ENCODE measurements around the gene CYBC1. TPM values are rescaled to one million over a fixed set of nuclear protein-coding genes. Genes with fewer than 3 reads are reported as not detected.
A peak's percentile ranks its signal among the peaks of the same experiment; 100 is the strongest.

Gene CYBC1
- polyA plus RNA-seq, 1 experiment: 118 TPM

DNA sequence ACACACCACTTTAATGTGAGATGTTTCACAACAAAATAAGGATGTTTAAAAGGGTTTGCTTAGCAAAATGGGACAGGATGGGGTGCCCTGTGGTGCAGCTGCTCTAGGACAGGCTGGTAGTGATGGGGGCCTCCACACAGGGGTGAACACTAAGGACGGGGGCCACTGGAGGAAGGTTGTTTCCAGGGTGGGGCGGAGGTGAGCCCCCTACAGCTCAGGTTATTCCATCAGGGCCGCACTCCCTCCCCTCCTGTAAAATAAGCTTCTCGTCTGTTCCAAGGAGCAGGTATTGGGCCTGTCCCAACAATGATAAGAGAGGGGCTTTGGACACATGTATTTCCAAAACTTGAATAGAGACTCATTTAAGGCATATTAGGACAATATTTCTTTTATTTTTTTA lies 34.3 kb downstream of the CYBC1 start:
- POLR2A ChIA-PET: no interaction called here

DNA sequence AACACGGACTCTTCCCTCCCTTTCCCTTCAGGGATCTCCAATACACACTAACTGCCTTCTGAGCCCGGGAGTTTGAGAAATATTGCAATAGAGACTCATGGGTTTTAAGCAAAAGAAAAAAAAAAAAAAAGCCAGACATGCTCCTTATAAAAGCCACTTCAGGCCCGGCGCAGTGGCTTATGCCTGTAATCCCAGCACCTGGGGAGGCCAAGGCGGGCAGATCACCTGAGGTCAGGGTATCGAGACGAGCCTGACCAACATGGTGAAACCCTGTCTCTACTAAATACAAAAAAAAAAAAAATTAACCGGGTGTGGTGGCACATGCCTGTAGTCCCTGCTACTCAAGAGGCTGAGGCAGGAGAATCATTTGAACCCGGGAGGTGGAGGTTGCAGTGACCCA lies 34.8 kb downstream of the CYBC1 start:
- CTCF ChIA-PET: interaction anchor here (1.1 to 4.1 kb wide), 7 partner anchors 10 to 65 kb away, joined by 3 to 36 read pairs (median 4); partner anchors contain the start of gene TEX19
- no peak for DNase-seq (ENCODE audit: low read depth)
- TF ChIP-seq, protein P1, sequence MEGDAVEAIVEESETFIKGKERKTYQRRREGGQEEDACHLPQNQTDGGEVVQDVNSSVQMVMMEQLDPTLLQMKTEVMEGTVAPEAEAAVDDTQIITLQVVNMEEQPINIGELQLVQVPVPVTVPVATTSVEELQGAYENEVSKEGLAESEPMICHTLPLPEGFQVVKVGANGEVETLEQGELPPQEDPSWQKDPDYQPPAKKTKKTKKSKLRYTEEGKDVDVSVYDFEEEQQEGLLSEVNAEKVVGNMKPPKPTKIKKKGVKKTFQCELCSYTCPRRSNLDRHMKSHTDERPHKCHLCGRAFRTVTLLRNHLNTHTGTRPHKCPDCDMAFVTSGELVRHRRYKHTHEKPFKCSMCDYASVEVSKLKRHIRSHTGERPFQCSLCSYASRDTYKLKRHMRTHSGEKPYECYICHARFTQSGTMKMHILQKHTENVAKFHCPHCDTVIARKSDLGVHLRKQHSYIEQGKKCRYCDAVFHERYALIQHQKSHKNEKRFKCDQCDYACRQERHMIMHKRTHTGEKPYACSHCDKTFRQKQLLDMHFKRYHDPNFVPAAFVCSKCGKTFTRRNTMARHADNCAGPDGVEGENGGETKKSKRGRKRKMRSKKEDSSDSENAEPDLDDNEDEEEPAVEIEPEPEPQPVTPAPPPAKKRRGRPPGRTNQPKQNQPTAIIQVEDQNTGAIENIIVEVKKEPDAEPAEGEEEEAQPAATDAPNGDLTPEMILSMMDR (IDR thresholded peaks at IDR 0.05; ENCODE audit: insufficient read depth, low read depth, low read length): no peak
- 0 out of 2 replicates have a peak, but pooled peaks cover 1% of the 10 kb centered on the region for H3K36me3 ChIP-seq (ENCODE audit: control insufficient read depth, insufficient read depth, low read length)
- no peaks in the 10 kb centered on the region for H3K27me3 ChIP-seq (ENCODE audit: control insufficient read depth, insufficient read depth, low read length)
- no peak overlapping the region for H3K4me3 ChIP-seq (ENCODE audit: low read depth, low read length)
- POLR2A ChIA-PET: no interaction called here

More for the DNA sequence above, 34.3 kb downstream of the CYBC1 start:
- no peak for DNase-seq (ENCODE audit: low read depth)
- Histone ChIP-seq H3K36me3 (ENCODE audit: control insufficient read depth, insufficient read depth, low read length) (peaks cover 2% of the 10 kb centered on the region; the same call in 1 of the 2 replicates), H3K27me3 (ENCODE audit: control insufficient read depth, insufficient read depth, low read length) (no peaks in the 10 kb centered on the region), H3K4me3 (ENCODE audit: low read depth, low read length) (no peak overlapping the region)
- CTCF ChIA-PET: interaction anchor here (1.2 to 2.4 kb wide), 4 partner anchors 10 to 66 kb away, joined by 3 to 11 read pairs (median 5); no protein-coding TSS in a partner anchor
- TF ChIP-seq, protein P1 (IDR thresholded peaks at IDR 0.05; ENCODE audit: insufficient read depth, low read depth, low read length): no peak

DNA sequence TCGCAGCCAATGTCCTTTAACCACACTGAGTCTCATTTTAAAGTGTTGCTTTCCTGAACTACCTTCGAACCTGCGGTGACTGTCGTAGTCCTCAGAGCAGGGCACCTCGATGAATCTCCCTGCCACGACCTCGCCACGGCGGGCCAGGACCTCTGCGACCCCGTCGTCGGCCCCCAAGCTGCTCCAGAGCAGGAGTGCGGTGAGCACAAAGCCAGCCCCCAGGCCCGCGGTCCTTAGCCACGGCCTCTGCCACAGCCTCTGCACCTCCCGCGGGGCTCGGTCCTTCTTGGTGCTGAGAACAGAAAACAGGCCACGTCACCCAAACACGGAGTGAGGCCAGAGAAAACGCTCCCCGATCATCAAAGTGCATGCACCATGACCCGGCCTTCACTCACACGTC lies 35.2 kb downstream of the CYBC1 start:
- TF ChIP-seq, protein P1 (IDR thresholded peaks at IDR 0.05; ENCODE audit: insufficient read depth, low read depth, low read length): no peak
- Histone ChIP-seq H3K36me3 (ENCODE audit: control insufficient read depth, insufficient read depth, low read length) (0 out of 2 replicates have a peak, but pooled peaks cover 1% of the 10 kb centered on the region), H3K27me3 (ENCODE audit: control insufficient read depth, insufficient read depth, low read length) (no peaks in the 10 kb centered on the region), H3K4me3 (ENCODE audit: low read depth, low read length) (no peak overlapping the region)
- no peak for DNase-seq (ENCODE audit: low read depth)
- POLR2A ChIA-PET: no interaction called here
- CTCF ChIA-PET: interaction anchor here (0.6 to 4.1 kb wide), 9 partner anchors 15 to 155 kb away, joined by 3 to 36 read pairs (median 3); partner anchors contain the start of gene TEX19

DNA sequence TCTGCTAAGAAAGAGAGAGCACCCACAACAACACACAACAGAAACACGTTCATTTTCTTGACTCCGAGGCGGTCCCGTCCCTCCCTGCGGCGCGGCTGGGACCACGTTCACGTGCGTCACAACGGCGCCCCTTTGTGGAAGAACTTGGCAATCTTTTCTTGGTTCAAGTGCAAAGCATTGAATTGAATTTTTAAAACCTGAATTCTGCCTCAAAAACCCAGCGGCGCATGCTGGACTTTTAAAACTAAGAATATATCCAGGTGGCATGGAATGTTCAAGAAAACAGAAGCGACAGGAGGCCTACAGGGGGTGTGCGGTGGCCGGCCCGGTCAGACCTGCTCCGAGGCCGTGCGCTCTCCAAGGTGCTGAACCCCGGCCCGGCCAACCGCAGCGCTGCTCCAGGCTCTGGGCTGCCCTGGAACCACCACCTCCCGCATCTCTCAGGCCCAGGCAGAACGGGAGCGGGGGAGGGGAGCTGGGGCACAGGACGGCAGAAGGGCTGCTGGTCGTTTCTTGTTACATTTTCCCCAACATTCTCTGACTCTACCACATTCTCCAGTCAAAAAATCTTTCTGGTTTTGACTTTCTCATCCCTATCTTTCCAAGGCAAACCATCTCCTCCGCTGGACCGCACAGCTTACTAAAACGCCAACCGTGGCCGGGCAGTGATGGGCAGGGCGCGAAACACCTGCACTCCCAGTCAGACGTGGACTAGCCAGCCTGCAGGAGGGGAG lies 35.8 kb downstream of the CYBC1 start:
- no peaks in the 10 kb centered on the region for H3K27me3 ChIP-seq (ENCODE audit: control insufficient read depth, insufficient read depth, low read length)
- TF ChIP-seq, protein P1 (IDR thresholded peaks at IDR 0.05; ENCODE audit: insufficient read depth, low read depth, low read length): peak; percentile 69
- H3K36me3 ChIP-seq (ENCODE audit: control insufficient read depth, insufficient read depth, low read length): 0 out of 2 replicates have a peak, but pooled peaks cover 1% of the 10 kb centered on the region
- DNase-seq (ENCODE audit: low read depth): no peak
- no peak overlapping the region for H3K4me3 ChIP-seq (ENCODE audit: low read depth, low read length)
- POLR2A ChIA-PET: no interaction called here
- CTCF ChIA-PET: interaction anchor here (0.6 to 4.1 kb wide), 16 partner anchors 9 to 154 kb away, joined by 3 to 36 read pairs (median 3); partner anchors contain the start of gene TEX19

All from BJ (cell line).